ENCODE results near the gene CPNE8.

CPNE8 gene

DNA sequence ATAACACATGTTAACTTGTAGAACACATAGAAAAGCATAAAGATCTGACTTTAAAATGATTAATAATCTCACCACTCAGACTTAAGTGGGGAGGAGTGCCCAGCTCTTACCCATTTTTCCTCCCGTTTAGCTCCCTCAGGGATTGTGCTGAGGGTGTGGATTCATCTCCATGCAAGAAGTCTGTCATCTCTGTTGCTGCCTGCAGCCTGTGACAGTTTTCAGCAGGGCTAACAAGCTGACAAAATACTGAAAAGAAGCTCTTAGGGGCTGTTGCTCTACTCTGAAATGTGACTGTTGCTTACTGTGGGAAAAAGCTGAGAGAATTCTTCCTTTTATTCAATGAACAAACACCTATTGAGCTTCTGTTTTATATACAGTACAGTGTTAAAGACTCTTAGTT, 216.2 kb downstream of the CPNE8 start:
- TF ChIP-seq, protein P1, sequence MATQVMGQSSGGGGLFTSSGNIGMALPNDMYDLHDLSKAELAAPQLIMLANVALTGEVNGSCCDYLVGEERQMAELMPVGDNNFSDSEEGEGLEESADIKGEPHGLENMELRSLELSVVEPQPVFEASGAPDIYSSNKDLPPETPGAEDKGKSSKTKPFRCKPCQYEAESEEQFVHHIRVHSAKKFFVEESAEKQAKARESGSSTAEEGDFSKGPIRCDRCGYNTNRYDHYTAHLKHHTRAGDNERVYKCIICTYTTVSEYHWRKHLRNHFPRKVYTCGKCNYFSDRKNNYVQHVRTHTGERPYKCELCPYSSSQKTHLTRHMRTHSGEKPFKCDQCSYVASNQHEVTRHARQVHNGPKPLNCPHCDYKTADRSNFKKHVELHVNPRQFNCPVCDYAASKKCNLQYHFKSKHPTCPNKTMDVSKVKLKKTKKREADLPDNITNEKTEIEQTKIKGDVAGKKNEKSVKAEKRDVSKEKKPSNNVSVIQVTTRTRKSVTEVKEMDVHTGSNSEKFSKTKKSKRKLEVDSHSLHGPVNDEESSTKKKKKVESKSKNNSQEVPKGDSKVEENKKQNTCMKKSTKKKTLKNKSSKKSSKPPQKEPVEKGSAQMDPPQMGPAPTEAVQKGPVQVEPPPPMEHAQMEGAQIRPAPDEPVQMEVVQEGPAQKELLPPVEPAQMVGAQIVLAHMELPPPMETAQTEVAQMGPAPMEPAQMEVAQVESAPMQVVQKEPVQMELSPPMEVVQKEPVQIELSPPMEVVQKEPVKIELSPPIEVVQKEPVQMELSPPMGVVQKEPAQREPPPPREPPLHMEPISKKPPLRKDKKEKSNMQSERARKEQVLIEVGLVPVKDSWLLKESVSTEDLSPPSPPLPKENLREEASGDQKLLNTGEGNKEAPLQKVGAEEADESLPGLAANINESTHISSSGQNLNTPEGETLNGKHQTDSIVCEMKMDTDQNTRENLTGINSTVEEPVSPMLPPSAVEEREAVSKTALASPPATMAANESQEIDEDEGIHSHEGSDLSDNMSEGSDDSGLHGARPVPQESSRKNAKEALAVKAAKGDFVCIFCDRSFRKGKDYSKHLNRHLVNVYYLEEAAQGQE (IDR thresholded peaks at IDR 0.05; ENCODE audit: insufficient read depth in 1 of 2, low read depth in 2 of 2, low read length in 2 of 2): no peak
- TF ChIP-seq FOXP2 (optimal IDR thresholded peaks at IDR 0.05; ENCODE audit: borderline replicate concordance, extremely low read depth, extremely low read length, insufficient read depth): no peak
- no peak for TF ChIP-seq TAF1 (IDR thresholded peaks at IDR 0.05; ENCODE audit: borderline replicate concordance, insufficient read depth, low read length)
- no peak for TF ChIP-seq POLR2AphosphoS5 (IDR thresholded peaks at IDR 0.05; ENCODE audit: low read depth, low read length)
- TF ChIP-seq SIN3A (IDR thresholded peaks at IDR 0.05; ENCODE audit: borderline replicate concordance, insufficient read depth, low read length): no peak

DNA sequence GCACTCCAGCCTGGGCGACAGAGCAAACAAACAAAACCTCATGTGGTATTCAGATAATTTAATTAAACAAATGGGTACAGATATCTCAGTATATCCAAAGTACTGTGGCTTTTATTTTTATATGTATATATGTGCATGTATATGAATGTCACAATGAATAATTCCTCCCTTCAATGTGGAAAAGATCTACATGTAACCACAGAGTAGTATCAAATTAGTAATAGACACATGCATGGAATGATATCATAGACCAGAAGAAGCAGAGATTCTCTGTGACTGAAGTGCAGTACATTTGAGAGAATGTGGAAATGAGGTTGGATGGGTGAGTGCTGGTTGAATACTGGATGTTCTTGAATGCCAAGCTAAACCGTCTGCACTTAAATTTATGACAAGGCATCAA, 222.9 kb downstream of the CPNE8 start:
- TF ChIP-seq TAF1 (IDR thresholded peaks at IDR 0.05; ENCODE audit: borderline replicate concordance, insufficient read depth, low read length) (no peak), SIN3A (IDR thresholded peaks at IDR 0.05; ENCODE audit: borderline replicate concordance, insufficient read depth, low read length) (no peak), FOXP2 (optimal IDR thresholded peaks at IDR 0.05; ENCODE audit: borderline replicate concordance, extremely low read depth, extremely low read length, insufficient read depth) (no peak), POLR2AphosphoS5 (IDR thresholded peaks at IDR 0.05; ENCODE audit: low read depth, low read length) (no peak)
- TF ChIP-seq, protein P1 (IDR thresholded peaks at IDR 0.05; ENCODE audit: insufficient read depth in 1 of 2, low read depth in 2 of 2, low read length in 2 of 2): no peak

DNA sequence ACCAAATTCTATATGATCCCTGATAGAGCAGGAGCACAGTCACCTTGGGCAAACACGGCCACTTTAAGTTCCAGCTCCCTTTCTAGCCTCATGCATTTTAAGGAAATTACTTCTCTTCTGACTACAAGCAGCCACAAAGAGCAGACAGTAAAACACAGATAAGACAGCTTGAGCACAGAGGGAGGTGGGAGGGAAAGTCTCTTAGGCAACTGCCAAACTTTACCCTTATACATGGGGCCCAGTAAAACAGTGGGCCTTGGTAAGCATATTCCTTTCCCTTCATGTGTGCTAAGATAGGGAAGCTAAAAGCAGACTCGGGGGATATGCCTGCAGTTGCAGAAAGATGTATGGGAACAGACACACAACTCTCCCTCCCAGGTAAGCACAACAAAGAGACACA, 235.9 kb downstream of the CPNE8 start:
- TF ChIP-seq FOXP2 (optimal IDR thresholded peaks at IDR 0.05; ENCODE audit: borderline replicate concordance, extremely low read depth, extremely low read length, insufficient read depth) (no peak), POLR2AphosphoS5 (IDR thresholded peaks at IDR 0.05; ENCODE audit: low read depth, low read length) (no peak), SIN3A (IDR thresholded peaks at IDR 0.05; ENCODE audit: borderline replicate concordance, insufficient read depth, low read length) (no peak), TAF1 (IDR thresholded peaks at IDR 0.05; ENCODE audit: borderline replicate concordance, insufficient read depth, low read length) (no peak)
- TF ChIP-seq, protein P1 (IDR thresholded peaks at IDR 0.05; ENCODE audit: insufficient read depth in 1 of 2, low read depth in 2 of 2, low read length in 2 of 2): no peak

DNA sequence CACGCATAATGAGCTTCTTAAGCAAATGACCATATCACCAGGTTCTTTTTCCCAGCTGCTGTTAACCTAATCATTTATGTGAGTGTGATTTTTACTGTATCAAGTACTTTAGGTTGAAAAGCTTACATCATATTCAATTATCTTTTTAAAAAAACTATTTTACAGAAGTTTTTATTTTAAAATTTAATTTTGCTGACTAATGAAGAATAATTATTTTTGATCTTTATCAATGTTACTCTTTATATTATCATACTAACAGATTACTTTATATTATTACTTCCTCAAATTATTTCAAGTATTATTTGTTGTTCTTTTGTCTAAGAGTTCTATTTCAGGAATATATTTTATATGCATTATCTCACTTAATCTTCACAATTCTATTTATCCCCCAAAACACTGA, 236.3 kb downstream of the CPNE8 start:
- TF ChIP-seq FOXP2 (optimal IDR thresholded peaks at IDR 0.05; ENCODE audit: borderline replicate concordance, extremely low read depth, extremely low read length, insufficient read depth): no peak
- no peak for TF ChIP-seq POLR2AphosphoS5 (IDR thresholded peaks at IDR 0.05; ENCODE audit: low read depth, low read length)

DNA sequence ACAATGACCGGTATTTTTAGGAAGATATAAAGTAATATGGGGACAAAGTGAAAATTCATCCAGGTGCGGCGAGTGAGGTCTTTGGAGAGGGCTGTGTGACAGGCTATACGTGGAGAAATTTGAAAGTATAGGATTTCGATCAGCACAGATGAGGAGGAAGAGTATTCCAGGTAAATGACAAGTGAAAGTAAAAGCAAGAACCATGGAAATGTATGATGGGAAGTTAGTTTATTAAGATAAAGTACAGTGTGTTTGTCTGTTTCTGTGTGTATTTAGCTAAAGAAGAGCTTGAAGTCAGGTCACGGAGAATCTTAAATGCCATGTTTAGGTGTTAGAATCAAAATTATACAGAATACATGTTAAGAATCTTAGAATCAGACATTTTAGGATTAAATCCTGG, 239.0 kb downstream of the CPNE8 start:
- TF ChIP-seq FOXP2 (optimal IDR thresholded peaks at IDR 0.05; ENCODE audit: borderline replicate concordance, extremely low read depth, extremely low read length, insufficient read depth): no peak
- no peak for TF ChIP-seq TAF1 (IDR thresholded peaks at IDR 0.05; ENCODE audit: borderline replicate concordance, insufficient read depth, low read length)
- no peak for TF ChIP-seq SIN3A (IDR thresholded peaks at IDR 0.05; ENCODE audit: borderline replicate concordance, insufficient read depth, low read length)
- TF ChIP-seq, protein P1 (IDR thresholded peaks at IDR 0.05; ENCODE audit: insufficient read depth in 1 of 2, low read depth in 2 of 2, low read length in 2 of 2): no peak
- TF ChIP-seq POLR2AphosphoS5 (IDR thresholded peaks at IDR 0.05; ENCODE audit: low read depth, low read length): no peak

All from PFSK-1 (cell line).